ENCODE results near the gene EHD1.

DNA sequence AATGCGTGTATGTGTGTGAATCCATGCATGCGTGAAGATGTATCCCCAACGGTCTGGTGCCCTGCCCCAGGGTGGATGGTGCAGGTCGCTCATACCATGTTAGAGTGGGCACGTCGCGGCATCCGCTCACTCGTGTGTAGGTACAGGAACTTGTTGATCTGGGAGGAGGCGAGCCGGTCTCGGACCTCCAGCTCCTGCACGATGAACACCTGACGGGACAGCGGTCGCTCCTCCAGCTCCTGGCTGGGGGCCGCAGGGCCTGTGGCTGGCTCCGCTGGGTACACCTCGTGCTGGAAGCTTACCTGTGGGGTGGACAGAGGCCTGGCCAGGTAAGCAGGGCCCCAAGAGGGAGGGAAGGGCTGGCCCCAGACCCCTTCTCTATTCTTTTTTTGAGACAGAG, 20.1 kb upstream of the EHD1 start:
- TF ChIP-seq, protein P1, sequence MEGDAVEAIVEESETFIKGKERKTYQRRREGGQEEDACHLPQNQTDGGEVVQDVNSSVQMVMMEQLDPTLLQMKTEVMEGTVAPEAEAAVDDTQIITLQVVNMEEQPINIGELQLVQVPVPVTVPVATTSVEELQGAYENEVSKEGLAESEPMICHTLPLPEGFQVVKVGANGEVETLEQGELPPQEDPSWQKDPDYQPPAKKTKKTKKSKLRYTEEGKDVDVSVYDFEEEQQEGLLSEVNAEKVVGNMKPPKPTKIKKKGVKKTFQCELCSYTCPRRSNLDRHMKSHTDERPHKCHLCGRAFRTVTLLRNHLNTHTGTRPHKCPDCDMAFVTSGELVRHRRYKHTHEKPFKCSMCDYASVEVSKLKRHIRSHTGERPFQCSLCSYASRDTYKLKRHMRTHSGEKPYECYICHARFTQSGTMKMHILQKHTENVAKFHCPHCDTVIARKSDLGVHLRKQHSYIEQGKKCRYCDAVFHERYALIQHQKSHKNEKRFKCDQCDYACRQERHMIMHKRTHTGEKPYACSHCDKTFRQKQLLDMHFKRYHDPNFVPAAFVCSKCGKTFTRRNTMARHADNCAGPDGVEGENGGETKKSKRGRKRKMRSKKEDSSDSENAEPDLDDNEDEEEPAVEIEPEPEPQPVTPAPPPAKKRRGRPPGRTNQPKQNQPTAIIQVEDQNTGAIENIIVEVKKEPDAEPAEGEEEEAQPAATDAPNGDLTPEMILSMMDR (conservative IDR thresholded peaks at IDR 0.05; ENCODE audit: low read depth, low read length) = no peak
- no peak for TF ChIP-seq SMC3 (IDR thresholded peaks at IDR 0.05; ENCODE audit: low read depth, low read length)

Data from IMR-90 (cell line).